SK-N-DZ (cell line): ENCODE measurements around the gene TUFM. TPM values are rescaled to one million over a fixed set of nuclear protein-coding genes. Genes with fewer than 3 reads are reported as not detected.
"Not testable (repeated sequence)": the region's sequence is repeated elsewhere in the genome, so short reads cannot be mapped to it uniquely, and the experiment has no call there.

Experiments
- DNase-seq: peaks from one replicate; pipeline ENCODE4 v3.0.0-alpha.2; 2015; ENCODE audit warnings: low spot score
- polyA plus RNA-seq, 2 experiments: library from polyadenylated mRNA; depleted of rRNA; stranded (reverse); fragments of >200 nt; gene quantifications; 2 replicates each; pipeline ENCODE4 v1.2.3, GENCODE V29; 2014

TUFM gene
- 285 and 312 TPM in 2 replicates for polyA plus RNA-seq (2014; cell fraction: cytosol; rRNA removed)
- polyA plus RNA-seq (2014; cell fraction: nucleus; rRNA removed), result 518 and 753 TPM in 2 replicates

DNA sequence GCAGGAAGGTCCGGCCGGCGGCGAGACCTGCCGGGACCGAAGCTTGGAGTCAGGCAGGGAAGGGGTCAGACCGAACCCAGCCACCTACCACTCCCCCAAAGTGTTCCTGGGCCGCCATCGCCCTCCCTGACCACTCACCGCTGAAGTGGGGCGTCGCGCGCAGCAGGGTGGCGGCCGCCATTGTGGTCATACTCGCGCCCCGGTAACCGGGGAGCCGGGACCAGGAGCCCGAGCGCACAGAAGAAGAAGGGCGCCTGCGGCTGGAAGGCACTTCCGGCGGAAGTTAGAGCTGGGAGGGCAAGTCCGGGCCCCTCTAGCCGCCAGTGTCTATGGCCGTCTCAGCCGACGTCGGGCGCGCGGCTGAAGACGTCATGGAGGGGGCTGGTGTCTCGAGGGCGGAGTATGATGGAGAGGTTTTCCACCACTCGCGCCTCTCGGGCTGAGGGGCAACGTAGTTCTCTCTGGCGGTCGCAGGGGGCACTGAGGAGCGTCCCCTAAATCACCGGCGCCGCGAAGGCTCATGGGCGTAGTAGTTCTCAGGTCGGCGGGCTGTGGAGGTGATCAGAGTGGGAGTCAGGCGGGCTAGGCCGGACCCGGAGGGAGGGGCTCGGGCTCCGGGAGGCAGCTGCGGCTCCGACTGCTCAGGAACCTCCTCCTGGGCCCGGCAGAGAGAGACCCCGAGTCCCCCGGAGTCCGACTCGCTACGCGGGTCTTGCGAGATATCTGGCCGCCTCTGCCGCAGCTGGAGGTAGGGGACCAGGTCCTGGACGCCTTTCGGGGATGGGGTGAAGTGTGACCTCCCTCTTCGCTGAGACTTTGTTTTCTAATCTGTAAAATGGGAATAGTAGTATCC is at the start of gene TUFM:
Gene TUFM (minus strand): TSS at position 269 of the 853 bp plus-strand sequence. CDS start 79 bp downstream, at position 190.
- DNase-seq, result peak; percentile 99

- DNase-seq, result no peak
These were observed 49.5 kb upstream of the TUFM start for GRCh38 chr16:28895609-28896008.

DNA sequence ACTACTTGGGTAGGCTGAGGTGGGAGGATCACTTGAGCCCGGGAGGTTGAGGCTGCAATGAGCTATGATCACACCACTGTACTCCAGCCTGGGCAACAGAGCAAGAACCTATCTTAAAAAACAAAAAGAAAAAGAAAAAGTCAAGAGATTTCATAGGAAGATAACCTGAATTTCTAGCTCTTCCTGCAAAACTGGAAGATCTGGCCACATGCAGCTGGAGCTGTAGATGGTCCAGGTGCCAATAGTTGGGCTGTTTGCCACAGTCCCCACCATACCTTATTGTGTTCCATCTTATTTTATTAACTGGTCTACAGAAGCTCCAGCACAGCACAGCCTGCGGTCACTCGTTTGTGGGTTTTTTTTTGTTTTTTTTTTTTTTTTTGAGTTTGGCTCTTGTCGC is 47.1 kb upstream of the TUFM start:
- DNase-seq, result no peak

DNA sequence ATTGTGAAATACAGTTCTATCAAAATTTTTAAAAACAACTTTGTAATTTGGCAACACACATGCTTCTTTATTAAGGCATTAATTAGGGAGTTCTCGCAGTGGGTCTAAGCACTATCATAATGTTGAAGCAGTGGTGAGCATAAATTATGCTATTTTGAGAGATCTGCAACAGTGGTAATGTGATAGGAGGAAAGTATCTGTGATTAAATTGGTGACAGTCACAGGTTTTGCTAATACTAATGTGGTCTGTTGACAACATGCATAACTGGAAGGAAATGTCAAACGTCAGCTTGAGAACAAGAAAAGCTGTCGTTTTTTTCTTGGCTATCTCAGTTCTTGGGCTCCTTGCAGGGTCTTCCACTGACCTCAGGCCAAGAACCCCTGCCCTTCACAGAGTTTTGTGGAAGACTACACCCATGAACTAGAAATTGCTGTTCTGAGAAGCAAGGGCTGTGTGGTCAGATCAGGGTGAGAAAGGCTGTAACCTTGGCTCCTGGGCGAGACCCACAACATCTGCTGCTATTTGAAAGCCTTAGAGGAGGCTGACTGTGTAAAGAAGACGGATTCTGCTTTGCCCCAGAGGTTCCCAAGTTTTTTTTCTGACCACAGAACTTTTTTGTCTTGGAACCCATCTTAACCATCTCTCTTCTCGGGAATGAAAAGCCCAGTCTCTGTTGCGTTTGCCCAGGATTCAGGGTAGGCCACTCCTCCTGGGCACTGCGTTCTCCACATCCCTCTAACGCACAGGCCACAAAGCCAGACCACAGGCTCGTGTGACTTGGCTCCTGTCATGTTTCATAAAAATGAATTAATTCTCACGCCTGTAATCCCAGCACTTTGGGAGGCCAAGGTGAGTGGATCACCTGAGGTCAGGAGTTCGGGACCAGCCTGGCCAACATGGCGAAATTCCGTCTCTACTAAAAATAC is 46.1 kb upstream of the TUFM start:
- no peak for DNase-seq

DNA sequence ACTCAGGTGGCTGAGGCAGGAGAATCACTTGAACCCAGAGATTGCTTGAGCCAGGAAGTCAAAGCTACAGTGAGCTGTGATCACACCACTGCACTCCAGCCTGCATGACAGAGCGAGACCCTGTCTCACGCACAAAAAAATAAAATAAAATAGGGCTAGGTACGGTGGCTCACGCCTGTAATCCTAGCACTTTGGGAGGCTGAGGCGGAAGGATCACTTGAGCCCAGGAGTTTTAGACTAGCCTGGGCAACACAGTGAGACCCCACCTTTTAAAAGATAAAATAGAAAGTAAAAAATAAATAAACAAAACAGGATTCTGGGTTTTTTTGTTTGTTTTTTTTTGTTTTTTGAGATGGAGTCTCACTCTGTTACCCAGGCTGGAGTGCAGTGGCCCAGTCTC is 44.2 kb upstream of the TUFM start:
- DNase-seq, result not testable (repeated sequence)

GRCh38 chr16:28886945-28887344 is 40.8 kb upstream of the TUFM start:
- DNase-seq, result no peak

- no peak for DNase-seq
These were observed 37.9 kb upstream of the TUFM start for GRCh38 chr16:28884045-28884444.

DNA sequence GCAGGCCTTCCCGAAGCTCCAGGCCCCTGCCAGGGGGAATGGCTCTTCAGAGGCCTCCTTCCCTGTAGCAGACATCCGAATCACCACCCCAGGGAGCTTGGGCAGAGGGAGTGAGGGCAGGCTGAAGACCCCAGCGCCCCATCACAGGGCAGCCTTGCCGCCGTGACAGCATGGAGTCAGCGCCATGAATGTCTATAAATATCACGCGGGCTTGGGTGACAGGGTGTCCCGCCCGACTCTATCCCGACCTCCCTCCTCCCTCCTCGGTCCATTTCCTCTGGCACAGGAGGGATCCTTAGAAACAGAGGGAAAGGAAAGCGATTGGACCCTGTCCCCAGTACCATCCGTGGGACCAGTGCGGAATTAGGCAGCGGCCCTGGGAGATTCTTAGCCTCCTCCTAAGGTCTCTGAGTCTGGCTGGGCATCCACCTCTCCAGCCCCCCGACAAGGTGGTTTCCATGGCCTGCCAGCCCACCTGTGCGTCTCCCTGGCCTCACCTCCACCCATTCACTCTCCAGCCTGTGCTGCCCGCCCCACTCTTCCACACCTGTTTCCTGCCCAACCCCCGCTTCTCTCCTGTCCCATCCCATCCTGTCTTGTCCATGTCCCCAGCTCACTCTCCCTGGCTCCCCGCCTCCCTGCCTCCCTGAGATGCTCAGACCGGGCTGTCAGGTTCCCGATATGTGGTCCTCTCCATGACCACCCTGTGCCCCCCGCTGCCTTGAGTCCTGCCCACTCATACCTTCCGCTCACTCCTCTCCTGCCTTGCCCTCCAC is 37.3 kb upstream of the TUFM start:
- no peak for DNase-seq

GRCh38 chr16:28882551-28883160 is 36.5 kb upstream of the TUFM start:
- DNase-seq, result peak; percentile 50

GRCh38 chr16:28881565-28881964 is 35.4 kb upstream of the TUFM start:
- DNase-seq, result not testable (repeated sequence)

DNA sequence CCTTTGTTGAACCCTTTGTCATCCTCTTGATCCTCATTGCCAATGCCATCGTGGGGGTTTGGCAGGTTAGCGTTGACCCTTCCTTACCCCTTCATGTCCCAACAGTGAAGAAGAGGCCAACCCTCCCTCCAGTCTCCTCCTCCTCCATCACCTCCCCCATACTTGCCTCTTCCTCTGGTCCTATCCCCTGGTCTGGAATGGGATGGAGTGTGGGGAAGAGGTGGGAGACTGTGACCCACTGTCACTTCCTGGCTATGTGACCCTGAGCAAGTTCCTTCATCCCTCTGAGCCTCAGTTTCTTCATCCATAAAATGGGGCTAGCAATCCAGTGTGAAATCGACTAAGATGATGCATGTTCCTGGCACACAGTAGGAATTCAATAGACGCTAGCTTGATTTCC is 34.8 kb upstream of the TUFM start:
- DNase-seq, result no peak

- DNase-seq, result no peak
These were observed 34.4 kb upstream of the TUFM start for GRCh38 chr16:28880589-28880915.

DNA sequence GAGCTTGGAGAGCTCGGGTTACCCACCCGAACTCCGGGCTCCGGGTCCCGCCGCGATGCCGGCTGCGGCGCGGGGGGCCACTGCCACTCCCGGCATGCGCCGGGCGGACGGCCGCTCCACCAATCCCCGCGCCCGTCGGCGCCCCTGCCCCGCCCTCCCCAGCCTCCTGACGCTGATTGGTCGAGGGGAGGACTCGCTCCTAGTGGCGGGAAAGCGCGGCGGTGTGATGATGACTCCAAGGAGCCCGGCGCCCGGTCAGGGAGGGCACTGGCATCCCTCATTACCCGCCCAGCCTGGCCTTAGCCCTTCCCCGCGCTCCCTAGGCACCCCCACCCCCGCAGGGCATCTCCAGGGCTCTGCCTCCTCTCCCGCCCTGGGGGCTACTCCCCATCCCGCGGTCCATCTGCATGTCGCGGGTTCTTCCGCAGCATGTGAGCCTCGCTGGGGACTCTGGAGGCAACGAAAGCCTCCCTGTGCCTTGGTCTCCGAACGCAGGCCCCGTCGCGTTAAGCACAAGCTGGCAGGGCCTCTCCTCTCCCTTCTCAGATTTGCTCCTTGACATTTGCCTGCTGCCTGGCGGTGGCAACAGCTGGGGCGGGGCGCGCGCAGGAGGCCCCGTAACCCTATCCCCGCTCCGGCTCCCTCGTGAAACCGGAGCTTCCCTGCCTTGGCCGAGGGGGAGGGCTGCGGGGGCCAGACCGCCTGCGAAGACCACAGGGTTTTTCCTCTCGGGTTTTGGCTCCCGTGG is 33.9 kb upstream of the TUFM start:
- DNase-seq, result peak; percentile 83

DNA sequence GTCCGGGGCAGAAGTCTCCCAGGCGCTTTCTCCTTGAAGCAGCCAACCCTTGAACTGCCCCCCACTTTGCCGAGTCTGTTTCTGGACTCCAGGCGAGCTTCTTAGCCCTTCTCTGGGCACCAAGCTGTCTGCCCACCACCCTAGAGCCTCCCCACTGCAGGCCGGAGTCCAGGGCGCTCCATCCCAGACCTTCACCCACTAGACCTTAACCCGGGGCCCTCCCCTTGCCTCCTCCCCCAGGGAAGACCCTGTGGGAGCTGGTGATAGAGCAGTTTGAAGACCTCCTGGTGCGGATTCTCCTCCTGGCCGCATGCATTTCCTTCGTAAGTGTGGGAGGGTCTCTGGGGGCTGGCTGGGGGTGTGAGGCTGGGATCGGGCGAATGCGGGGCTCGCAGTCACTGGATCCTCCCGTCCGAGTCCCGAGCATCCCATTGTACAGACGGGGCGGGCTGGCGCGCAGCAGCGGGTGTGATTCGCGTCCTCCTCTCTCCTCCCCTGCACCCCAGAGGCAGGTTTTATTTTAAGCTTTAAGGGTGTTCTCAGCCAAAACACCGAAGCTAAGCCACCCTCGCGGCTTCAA is 33.2 kb upstream of the TUFM start:
- DNase-seq, result no peak

DNA sequence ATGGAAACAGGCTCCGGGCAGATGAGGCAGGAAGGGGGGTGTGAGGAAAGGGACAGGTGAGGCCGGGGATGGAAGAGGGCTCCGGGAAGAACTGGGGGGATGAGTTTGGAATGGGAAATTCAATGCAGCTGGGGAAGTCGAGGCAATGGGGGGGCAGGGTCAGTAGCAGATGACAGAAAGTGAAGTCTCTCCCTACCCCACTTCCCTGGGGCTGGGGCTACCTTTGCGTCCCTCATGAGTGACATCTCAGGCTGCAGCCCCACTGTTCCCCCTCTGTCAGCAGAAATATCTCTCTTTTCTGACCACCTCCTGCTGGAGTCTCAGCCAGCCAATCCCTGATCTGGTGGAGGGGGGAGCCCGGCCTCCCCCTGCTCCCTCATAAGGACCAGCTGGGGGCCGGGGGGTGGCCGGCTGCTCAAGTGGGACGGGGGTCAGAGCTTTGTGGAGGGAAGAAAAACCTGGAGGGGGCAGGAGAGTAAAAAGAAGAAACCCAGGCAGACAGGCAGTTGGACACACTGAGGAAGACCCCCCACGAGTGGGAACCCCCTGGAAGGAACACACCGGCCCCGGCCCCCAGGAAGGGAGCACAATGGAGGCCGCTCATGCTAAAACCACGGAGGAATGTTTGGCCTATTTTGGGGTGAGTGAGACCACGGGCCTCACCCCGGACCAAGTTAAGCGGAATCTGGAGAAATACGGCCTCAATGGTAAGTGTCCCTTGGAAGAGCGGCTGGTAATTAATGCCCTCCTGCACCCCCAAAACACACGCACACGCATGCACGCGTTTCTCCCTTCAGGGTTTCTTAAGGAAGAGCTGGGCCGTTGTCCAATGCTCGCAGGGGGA is 32.2 kb upstream of the TUFM start, which contains the start of gene ATP2A1:
Gene ATP2A1 (plus strand): TSS at position 406 of the 844 bp plus-strand sequence. CDS start 184 bp downstream, at position 590.
- DNase-seq, result no peak

DNA sequence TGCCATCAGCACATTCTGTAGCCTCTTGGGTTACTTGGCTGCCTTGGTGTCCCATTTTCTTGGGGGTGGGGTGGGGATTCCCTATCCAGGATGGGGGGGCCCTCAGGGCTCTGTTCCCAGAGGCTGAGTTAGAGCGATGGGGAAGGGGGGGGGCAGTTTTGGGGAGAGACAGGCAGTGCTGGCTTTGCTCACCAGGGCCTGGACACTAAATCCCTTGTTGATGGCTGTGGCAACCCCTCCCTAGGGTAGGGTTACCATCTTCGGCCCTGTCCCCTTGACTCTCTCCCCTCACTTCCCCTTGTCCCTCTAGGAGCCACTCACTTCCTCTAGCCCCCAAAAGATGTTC is 31.5 kb upstream of the TUFM start:
- DNase-seq, result no peak

- DNase-seq, result no peak
These were observed 31.0 kb upstream of the TUFM start for GRCh38 chr16:28876973-28877654.

- no peak for DNase-seq
These were observed 30.0 kb upstream of the TUFM start for GRCh38 chr16:28876019-28876659.
